ENCODE measurements around the gene TBC1D16.
A peak's percentile ranks its signal among the peaks of the same experiment; 100 is the strongest.

TBC1D16 gene

GRCh38 chr17:79924639-79924976 lies 111.1 kb downstream of the TBC1D16 start:
- H3K4me1 ChIP-seq (ENCODE audit: low read depth, poor library complexity, severe bottlenecking): peaks cover 40% of the 10 kb centered on the region
- H3K4me3 ChIP-seq (IDR thresholded peaks at IDR 0.05; ENCODE audit: insufficient read depth, low read depth, low read length): no peak overlapping the region
- no peaks in the 10 kb centered on the region for H4K20me1 ChIP-seq (ENCODE audit: insufficient read depth)
- H3K36me3 ChIP-seq (ENCODE audit: insufficient read depth): no peaks in the 10 kb centered on the region
- no peak overlapping the region for H2AFZ ChIP-seq (ENCODE audit: low read depth)
- H3K27ac ChIP-seq: no peak overlapping the region
- no peaks in the 10 kb centered on the region for H3K79me2 ChIP-seq (ENCODE audit: insufficient read depth, low read depth)
- TF ChIP-seq CTCF (conservative IDR thresholded peaks at IDR 0.05; ENCODE audit: low read depth, low read length): no peak; the same call in 1 of the 2 replicates
- no peaks in the 10 kb centered on the region; the same call in 1 of the 2 replicates for H3K27me3 ChIP-seq (ENCODE audit: insufficient read depth, low read depth)
- H3K4me2 ChIP-seq: no peak overlapping the region
- H3K9ac ChIP-seq: no peak overlapping the region

- no peak overlapping the region for H2AFZ ChIP-seq (ENCODE audit: low read depth)
- H3K27ac ChIP-seq: no peak overlapping the region
- no peaks in the 10 kb centered on the region for H3K79me2 ChIP-seq (ENCODE audit: insufficient read depth, low read depth)
- H3K4me1 ChIP-seq (ENCODE audit: low read depth, poor library complexity, severe bottlenecking): peaks cover 45% of the 10 kb centered on the region
- peak; percentile 68 for TF ChIP-seq CTCF (conservative IDR thresholded peaks at IDR 0.05; ENCODE audit: low read depth, low read length)
- H3K9ac ChIP-seq: no peak overlapping the region
- H3K27me3 ChIP-seq (ENCODE audit: insufficient read depth, low read depth): no peaks in the 10 kb centered on the region; the same call in 1 of the 2 replicates
- H4K20me1 ChIP-seq (ENCODE audit: insufficient read depth): no peaks in the 10 kb centered on the region
- H3K4me3 ChIP-seq (IDR thresholded peaks at IDR 0.05; ENCODE audit: insufficient read depth, low read depth, low read length): no peak overlapping the region
- H3K36me3 ChIP-seq (ENCODE audit: insufficient read depth): no peaks in the 10 kb centered on the region
- H3K4me2 ChIP-seq: no peak overlapping the region
Measured at GRCh38 chr17:79923974-79924638, 111.6 kb downstream of the TBC1D16 start.

DNA sequence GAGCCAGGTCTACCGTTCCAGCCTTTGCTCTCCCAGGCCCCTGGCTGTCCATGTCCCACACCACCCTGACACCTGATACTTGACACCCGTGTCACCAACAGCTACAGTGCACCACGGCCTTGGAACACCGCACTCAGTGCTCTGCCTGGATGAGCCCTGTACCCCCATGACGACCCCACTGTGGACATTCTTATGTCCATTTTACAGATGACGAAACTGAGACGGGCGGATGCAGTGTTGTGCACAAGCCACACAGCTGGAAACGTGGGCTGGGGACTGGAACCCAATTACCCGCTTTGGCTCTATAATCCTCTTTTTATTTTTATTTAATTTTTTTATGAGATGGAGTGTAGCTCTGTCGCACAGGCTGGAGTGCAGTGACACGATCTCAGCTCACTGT lies 112.9 kb downstream of the TBC1D16 start:
- Histone ChIP-seq H3K36me3 (ENCODE audit: insufficient read depth) (no peaks in the 10 kb centered on the region), H3K27ac (no peak overlapping the region), H3K4me1 (ENCODE audit: low read depth, poor library complexity, severe bottlenecking) (peaks cover 56% of the 10 kb centered on the region), H3K4me3 (IDR thresholded peaks at IDR 0.05; ENCODE audit: insufficient read depth, low read depth, low read length) (no peak overlapping the region), H3K79me2 (ENCODE audit: insufficient read depth, low read depth) (no peaks in the 10 kb centered on the region), H3K27me3 (ENCODE audit: insufficient read depth, low read depth) (no peaks in the 10 kb centered on the region), H2AFZ (ENCODE audit: low read depth) (no peak overlapping the region), H4K20me1 (ENCODE audit: insufficient read depth) (no peaks in the 10 kb centered on the region), H3K4me2 (no peak overlapping the region), H3K9ac (no peak overlapping the region)
- no peak for TF ChIP-seq CTCF (conservative IDR thresholded peaks at IDR 0.05; ENCODE audit: low read depth, low read length)

DNA sequence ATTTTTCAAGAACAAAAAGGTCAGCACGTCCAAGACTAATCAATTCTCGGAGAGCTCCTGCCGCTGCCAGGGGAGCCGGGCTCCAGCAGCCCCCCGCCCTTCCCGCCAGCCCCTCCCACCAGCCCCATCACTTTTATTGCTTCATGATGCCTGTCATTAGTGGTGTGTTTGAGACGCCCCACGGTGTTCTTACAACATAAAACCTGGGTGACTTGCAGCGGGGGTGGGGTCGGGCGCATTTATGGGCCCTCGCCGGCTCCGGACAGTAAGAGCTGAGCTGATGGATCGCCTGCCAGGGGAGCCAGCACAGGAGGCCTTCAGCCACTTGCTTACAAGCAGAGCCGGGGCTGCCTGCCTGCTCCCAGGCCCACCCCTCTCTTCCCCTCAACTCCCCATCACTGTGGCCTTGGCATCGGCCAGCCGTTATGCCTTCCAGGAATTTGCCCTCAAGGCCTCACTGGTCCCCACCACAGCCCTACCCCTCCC lies 113.5 kb downstream of the TBC1D16 start:
- Histone ChIP-seq H2AFZ (ENCODE audit: low read depth) (peak overlapping the region; percentile 53), H3K4me2 (peak overlapping the region; percentile 97), H3K79me2 (ENCODE audit: insufficient read depth, low read depth) (no peaks in the 10 kb centered on the region), H3K36me3 (ENCODE audit: insufficient read depth) (no peaks in the 10 kb centered on the region), H4K20me1 (ENCODE audit: insufficient read depth) (no peaks in the 10 kb centered on the region), H3K4me3 (IDR thresholded peaks at IDR 0.05; ENCODE audit: insufficient read depth, low read depth, low read length) (no peak overlapping the region), H3K27ac (peak overlapping the region; percentile 19; the same call in 1 of the 2 replicates), H3K27me3 (ENCODE audit: insufficient read depth, low read depth) (no peaks in the 10 kb centered on the region; the same call in 1 of the 2 replicates), H3K9ac (peak overlapping the region; percentile 10; the same call in 1 of the 2 replicates), H3K4me1 (ENCODE audit: low read depth, poor library complexity, severe bottlenecking) (peaks cover 56% of the 10 kb centered on the region)
- TF ChIP-seq CTCF (conservative IDR thresholded peaks at IDR 0.05; ENCODE audit: low read depth, low read length): no peak

All from KMS-11 (cell line).